Stomach (tissue), 9 donors: ENCODE data around the gene PRDM16. TPM values are rescaled to one million over a fixed set of nuclear protein-coding genes. Genes with fewer than 3 reads are reported as not detected.

ENCODE experiments used
- DNase-seq, 2 donors: peaks; one replicate each; pipeline versions ENCODE4 v3.0.0 to v3.0.0-alpha.2; 2013 to 2019
- H3K27ac ChIP-seq, 5 donors: fragments of 200-600 bp in 4 of 5; sonication (generic) in 4 of 5; one replicate each; pipeline ENCODE4 v1.5.1; 2013 to 2019; ENCODE audit warnings: mild to moderate bottlenecking in 1 of 5, moderate library complexity in 1 of 5
- H3K27me3 ChIP-seq, 3 donors: fragments of 200-600 bp; sonication (generic); one replicate each; pipeline ENCODE4 v1.5.1; 2017 to 2019; ENCODE audit warnings: mixed run types in 1 of 3
- H3K36me3 ChIP-seq, 4 donors: fragments of 200-600 bp; sonication (generic); 1 replicate in 3 of 4; 2 replicates in 1 of 4; pipeline ENCODE4 v1.5.1; 2016 to 2019
- H3K4me1 ChIP-seq, 4 donors: fragments of 200-600 bp; sonication (generic); one replicate each; pipeline ENCODE4 v1.5.1; 2016 to 2019
- H3K4me3 ChIP-seq, 4 donors: fragments of 200-600 bp; sonication (generic) in 3 of 4; one replicate each; pipeline ENCODE4 v1.5.1; 2016 to 2019; ENCODE audit warnings: mild to moderate bottlenecking in 1 of 4
- H3K9me3 ChIP-seq, 4 donors: fragments of 200-600 bp; sonication (generic); one replicate each; pipeline ENCODE4 v1.5.1; 2016 to 2019
- CTCF ChIP-seq, 7 experiments: fragments of 450-650 bp in 4 of 7; fragments of 200-600 bp in 3 of 7; sonication (generic) in 3 of 7; IDR thresholded peaks; one replicate each; pipeline ENCODE4 v1.5.1; 2016 to 2019; ENCODE audit warnings: antibody characterized with exemption in 7 of 7, control low read depth in 2 of 7, mild to moderate bottlenecking in 1 of 7
- EP300 ChIP-seq: sonication (generic); formaldehyde crosslinking; IDR thresholded peaks from one replicate; pipeline ENCODE4 v1.6.1; 2017; ENCODE audit warnings: antibody characterized with exemption
- POLR2A ChIP-seq, 4 donors: fragments of 450-650 bp; IDR thresholded peaks; one replicate each; pipeline ENCODE4 v1.6.1; 2016; ENCODE audit warnings: antibody characterized with exemption in 4 of 4, control low read depth in 2 of 4, mild to moderate bottlenecking in 1 of 4, moderate library complexity in 1 of 4
- POLR2AphosphoS5 ChIP-seq, 3 donors: sonication (generic); formaldehyde crosslinking; IDR thresholded peaks; one replicate each; pipeline ENCODE4 v1.6.1; 2016; ENCODE audit warnings: antibody characterized with exemption in 3 of 3
- WGBS, 5 donors: extraction: QIAGEN DNeasy Blood & Tissue Kit in 3 of 5; methylation state at CpG; one replicate each; pipeline versions ENCODE4 v1.1.5 to v1.1.7; 2013 to 2018; 5-methylcytosine and 5-hydroxymethylcytosine counted together
- intact Hi-C: fragments of 100-400 bp; cut with DNase I; formaldehyde crosslinking; loops from one replicate; pipeline ENCODE4 v1.15.1; 2023; ENCODE audit warnings: low total_unique reads
- polyA plus RNA-seq, 3 donors: library from polyadenylated mRNA; stranded (reverse); fragments of 200-250 nt; gene quantifications; one replicate each; pipeline ENCODE4 v1.2.3, GENCODE V29; 2013
- total RNA-seq, 5 donors: library from RNA; depleted of rRNA; stranded (reverse); fragments of >200 nt; gene quantifications; one replicate each; pipeline versions ENCODE4 v1.1.0 to v1.2.3, GENCODE V29; 2014 to 2016
- donor health status: healthy with polysubstance abuse.
- donor health status: Bipolar disorder and iron deficiency.
- donor health status: healthy.

PRDM16 gene
- total and polyA plus RNA-seq, 8 donors, result 0.29 to 222 (median 15.8) TPM

GRCh38 chr1:3293563-3294080, 224.6 kb downstream of the PRDM16 start:
- Histone ChIP-seq H3K4me1 (peaks cover 0 to 8% (median 6%) of the 10 kb centered on the region in 4 donors), H3K4me3 (no peak overlapping the region), H3K36me3 (no peaks in the 10 kb centered on the region), H3K27me3 (peaks cover 0 to 23% (median 0%) of the 10 kb centered on the region in 3 donors), H3K27ac (no peak overlapping the region), H3K9me3 (no peaks in the 10 kb centered on the region)
- WGBS, 5 donors, result 69 to 88% (median 82%) methylated on average over 17 to 23 of the region's 23 CpGs
- DNase-seq, result no peak
- TF ChIP-seq POLR2AphosphoS5 (IDR thresholded peaks at IDR 0.05) (no peak), POLR2A (IDR thresholded peaks at IDR 0.05) (no peak), CTCF (IDR thresholded peaks at IDR 0.05) (no peak), EP300 (no peak)
- intact Hi-C loops, result no loop called here

GRCh38 chr1:3294450-3294849, 225.4 kb downstream of the PRDM16 start:
- Histone ChIP-seq H3K4me3 (no peak overlapping the region), H3K36me3 (no peaks in the 10 kb centered on the region), H3K27me3 (peaks cover 0 to 16% (median 0%) of the 10 kb centered on the region in 3 donors), H3K9me3 (no peaks in the 10 kb centered on the region), H3K27ac (no peak overlapping the region), H3K4me1 (peaks cover 0 to 8% (median 6%) of the 10 kb centered on the region in 4 donors)
- intact Hi-C loops, result no loop called here
- 85 to 92% (median 86%) methylated on average over 13 of the region's 13 CpGs for WGBS, 5 donors
- DNase-seq, result no peak
- TF ChIP-seq CTCF (IDR thresholded peaks at IDR 0.05), result no peak
- TF ChIP-seq POLR2AphosphoS5 (IDR thresholded peaks at IDR 0.05), result no peak
- no peak for TF ChIP-seq POLR2A (IDR thresholded peaks at IDR 0.05)
- no peak for TF ChIP-seq EP300

GRCh38 chr1:3295846-3296245, 226.8 kb downstream of the PRDM16 start:
- Histone ChIP-seq H3K36me3 (no peaks in the 10 kb centered on the region), H3K9me3 (no peaks in the 10 kb centered on the region), H3K27me3 (peaks cover 0 to 10% (median 0%) of the 10 kb centered on the region in 3 donors), H3K4me1 (peaks cover 0 to 8% (median 6%) of the 10 kb centered on the region in 4 donors), H3K27ac (no peak overlapping the region), H3K4me3 (no peak overlapping the region)
- DNase-seq, result no peak
- intact Hi-C loops, result no loop called here
- no peak for TF ChIP-seq EP300
- no peak for TF ChIP-seq POLR2AphosphoS5 (IDR thresholded peaks at IDR 0.05)
- TF ChIP-seq POLR2A (IDR thresholded peaks at IDR 0.05), result no peak
- TF ChIP-seq CTCF (IDR thresholded peaks at IDR 0.05), result no peak
- 83 to 93% (median 86%) methylated on average over 10 to 12 of the region's 12 CpGs for WGBS, 5 donors

- no peak for DNase-seq
- intact Hi-C loops, result no loop called here
- 68 to 80% (median 73%) methylated on average over 10 to 11 of the region's 11 CpGs for WGBS, 5 donors
Observed at GRCh38 chr1:3296326-3296725, 227.3 kb downstream of the PRDM16 start.

More at GRCh38 chr1:3296326-3296725, 227.3 kb downstream of the PRDM16 start:
- no peaks in the 10 kb centered on the region for H3K36me3 ChIP-seq
- peaks cover 0 to 8% (median 6%) of the 10 kb centered on the region in 4 donors for H3K4me1 ChIP-seq
- H3K4me3 ChIP-seq, result no peak overlapping the region
- H3K9me3 ChIP-seq, result no peaks in the 10 kb centered on the region
- no peak overlapping the region for H3K27ac ChIP-seq
- no peak for TF ChIP-seq EP300
- no peak for TF ChIP-seq CTCF (IDR thresholded peaks at IDR 0.05)
- TF ChIP-seq POLR2AphosphoS5 (IDR thresholded peaks at IDR 0.05), result no peak
- no peak for TF ChIP-seq POLR2A (IDR thresholded peaks at IDR 0.05)
- H3K27me3 ChIP-seq, result peaks cover 0 to 10% (median 0%) of the 10 kb centered on the region in 3 donors
